Measurements from ENCODE around the gene RIMKLB.
"Not testable (repeated sequence)": the region's sequence is repeated elsewhere in the genome, so short reads cannot be mapped to it uniquely, and the experiment has no call there.

Gene RIMKLB

DNA sequence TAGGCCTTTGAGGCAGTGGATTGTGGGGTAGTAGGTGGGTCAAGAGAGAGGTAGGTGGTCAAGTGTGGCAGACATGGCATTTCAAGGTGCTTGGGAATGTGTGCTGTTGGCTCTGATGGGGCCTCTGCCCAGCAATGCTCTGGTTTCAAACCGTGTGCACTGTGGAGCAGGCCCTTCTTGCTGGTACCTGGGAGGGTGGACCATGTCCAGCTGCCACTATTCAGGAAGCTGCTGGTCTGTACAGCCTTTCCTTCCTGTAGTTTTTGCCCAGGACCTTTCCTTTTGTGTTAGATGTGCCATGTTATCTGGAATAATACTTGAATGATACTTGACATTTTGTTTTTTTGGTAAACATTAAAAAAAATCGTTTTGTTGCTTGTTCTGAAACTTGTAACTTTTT lies 14.8 kb downstream of the RIMKLB start:
- no peak overlapping the region for H3K4me3 ChIP-seq (ENCODE audit: low read depth, low read length)
- no peak for DNase-seq (ENCODE audit: low read depth)
- TF ChIP-seq, protein P1, sequence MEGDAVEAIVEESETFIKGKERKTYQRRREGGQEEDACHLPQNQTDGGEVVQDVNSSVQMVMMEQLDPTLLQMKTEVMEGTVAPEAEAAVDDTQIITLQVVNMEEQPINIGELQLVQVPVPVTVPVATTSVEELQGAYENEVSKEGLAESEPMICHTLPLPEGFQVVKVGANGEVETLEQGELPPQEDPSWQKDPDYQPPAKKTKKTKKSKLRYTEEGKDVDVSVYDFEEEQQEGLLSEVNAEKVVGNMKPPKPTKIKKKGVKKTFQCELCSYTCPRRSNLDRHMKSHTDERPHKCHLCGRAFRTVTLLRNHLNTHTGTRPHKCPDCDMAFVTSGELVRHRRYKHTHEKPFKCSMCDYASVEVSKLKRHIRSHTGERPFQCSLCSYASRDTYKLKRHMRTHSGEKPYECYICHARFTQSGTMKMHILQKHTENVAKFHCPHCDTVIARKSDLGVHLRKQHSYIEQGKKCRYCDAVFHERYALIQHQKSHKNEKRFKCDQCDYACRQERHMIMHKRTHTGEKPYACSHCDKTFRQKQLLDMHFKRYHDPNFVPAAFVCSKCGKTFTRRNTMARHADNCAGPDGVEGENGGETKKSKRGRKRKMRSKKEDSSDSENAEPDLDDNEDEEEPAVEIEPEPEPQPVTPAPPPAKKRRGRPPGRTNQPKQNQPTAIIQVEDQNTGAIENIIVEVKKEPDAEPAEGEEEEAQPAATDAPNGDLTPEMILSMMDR (IDR thresholded peaks at IDR 0.05; ENCODE audit: control insufficient read depth, extremely low read depth, insufficient read depth) = no peak

DNA sequence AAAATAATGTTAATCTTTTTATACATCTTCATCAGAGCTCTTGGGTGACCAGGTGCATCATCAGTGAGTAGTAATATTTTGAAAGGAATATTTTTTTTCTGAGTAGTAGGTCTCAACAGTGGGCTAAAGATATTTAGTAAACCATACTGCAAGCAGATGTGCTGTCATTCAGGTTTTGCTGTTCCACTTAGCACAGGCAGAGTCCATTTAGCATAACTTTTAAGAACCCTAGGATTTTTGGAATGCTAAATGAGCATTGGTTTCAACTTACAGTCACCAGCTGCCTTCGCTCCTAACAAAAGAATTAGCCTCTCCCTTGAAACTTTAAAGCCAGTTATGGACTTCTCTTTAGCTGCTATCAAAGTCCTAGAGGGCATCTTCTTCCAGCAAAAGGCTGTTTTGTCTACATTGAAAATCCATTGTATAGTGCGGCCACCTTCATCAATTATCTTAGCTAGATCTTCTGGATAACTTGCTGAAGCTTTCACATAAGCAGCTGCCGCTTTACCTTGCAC lies 24.6 kb downstream of the RIMKLB start:
- DNase-seq (ENCODE audit: low read depth) = no peak
- TF ChIP-seq, protein P1 (IDR thresholded peaks at IDR 0.05; ENCODE audit: control insufficient read depth, extremely low read depth, insufficient read depth) = no peak
- H3K4me3 ChIP-seq (ENCODE audit: low read depth, low read length) = no peak overlapping the region

DNA sequence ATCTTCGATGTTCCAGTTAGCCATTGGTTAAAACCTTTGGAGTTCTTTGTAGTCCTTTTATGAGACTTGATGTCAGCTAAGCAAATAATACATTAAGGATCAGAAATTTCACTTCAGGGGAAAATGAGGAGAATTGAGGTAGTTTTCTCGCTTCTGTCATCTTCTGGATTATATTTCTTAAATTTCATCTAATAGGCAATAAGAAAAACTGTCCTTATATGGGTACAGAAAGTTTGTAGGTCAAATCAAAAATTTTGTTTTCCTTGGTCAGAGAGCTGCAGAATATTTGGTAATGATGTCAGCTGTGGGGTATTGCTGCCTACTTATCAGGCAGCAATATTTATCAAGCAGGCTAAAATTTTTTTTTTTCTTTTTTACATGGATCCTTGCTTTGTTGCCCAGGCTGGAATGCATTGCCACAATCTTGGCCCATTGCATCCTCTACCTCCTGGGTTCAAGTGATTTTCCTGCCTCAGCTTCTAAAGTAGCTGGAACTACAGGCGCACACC lies 37.1 kb downstream of the RIMKLB start:
- DNase-seq (ENCODE audit: low read depth) = no peak
- no peak overlapping the region for H3K4me3 ChIP-seq (ENCODE audit: low read depth, low read length)
- TF ChIP-seq, protein P1 (IDR thresholded peaks at IDR 0.05; ENCODE audit: control insufficient read depth, extremely low read depth, insufficient read depth) = no peak

DNA sequence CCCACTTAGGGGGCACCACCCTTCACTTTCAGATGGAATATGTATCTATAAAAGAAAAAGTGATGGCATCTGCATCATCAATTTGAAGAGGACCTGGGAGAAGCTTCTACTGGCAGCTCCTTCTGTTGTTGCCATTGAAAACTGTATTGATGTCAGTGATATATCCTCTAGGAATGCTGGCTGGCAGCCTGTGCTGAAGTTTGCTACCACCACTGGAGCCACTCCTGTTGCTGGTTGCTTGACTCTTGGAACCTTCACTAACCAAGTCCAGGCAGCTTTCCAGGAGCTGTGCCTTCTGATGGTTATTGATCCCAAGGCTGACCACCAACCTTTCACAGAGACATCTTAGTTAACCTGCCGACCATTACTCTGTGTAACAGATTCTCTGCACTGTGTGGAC lies 44.7 kb downstream of the RIMKLB start:
- no peak overlapping the region for H3K4me3 ChIP-seq (ENCODE audit: low read depth, low read length)
- TF ChIP-seq, protein P1 (IDR thresholded peaks at IDR 0.05; ENCODE audit: control insufficient read depth, extremely low read depth, insufficient read depth) = no peak
- no peak for DNase-seq (ENCODE audit: low read depth)

DNA sequence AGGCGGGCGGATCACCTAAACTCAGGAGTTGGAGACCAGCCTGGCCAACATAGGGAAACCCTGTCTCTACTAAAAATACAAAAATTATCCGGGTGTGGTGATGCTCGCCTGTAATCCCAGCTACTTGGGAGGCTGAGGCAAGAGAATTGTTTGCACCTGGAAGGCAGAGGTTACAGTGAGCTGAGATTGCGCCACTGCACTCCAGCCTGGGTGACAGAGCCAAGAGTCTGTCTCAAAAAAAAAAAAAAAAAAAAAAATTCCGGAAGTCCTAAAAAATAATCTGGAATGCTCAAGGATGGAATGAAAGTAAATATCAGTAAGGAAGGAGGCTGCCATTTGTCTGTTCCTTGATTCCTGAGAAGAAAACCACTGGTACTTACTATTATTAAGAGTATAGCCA lies 45.3 kb downstream of the RIMKLB start:
- DNase-seq (ENCODE audit: low read depth); H3K4me3 ChIP-seq (ENCODE audit: low read depth, low read length): not testable (repeated sequence)

DNA sequence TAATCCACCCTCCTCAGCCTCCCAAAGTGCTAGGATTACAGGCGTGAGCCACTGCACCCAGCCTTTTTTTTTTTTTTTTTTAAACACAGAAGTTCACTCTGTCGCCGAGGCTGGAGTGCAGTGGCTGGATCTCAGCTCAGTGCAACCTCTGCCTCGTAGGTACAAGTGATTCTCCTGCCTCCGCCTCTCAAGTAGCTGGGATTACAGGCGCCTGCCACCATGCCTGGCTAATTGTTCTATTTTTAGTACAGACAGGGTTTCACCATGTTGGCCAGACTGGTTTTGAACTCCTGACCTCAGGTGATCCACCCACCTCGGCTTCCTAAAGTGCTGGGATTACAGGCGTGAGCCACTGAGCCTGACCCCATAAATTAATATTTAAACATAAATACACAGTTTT lies 47.8 kb downstream of the RIMKLB start:
- not testable (repeated sequence) for H3K4me3 ChIP-seq (ENCODE audit: low read depth, low read length); DNase-seq (ENCODE audit: low read depth)

DNA sequence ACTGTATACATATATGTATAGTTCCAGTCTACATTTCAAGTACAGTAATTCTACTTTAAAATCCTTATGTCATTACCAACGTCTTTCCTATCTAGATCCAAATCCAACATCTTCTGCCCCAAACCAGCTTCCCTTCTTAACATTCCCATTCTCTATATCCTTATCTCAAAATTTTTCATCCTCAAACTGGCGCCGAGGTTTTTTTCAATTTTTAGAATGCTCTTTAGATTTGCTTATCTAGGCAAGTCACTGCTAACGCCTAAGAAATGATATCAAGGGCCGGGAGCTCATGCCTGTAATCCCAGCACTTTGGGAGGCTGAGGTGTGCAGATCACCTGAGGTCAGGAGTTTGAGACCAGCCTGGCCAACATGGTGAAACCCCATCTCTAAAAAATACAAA lies 48.3 kb downstream of the RIMKLB start:
- no peak for DNase-seq (ENCODE audit: low read depth)
- H3K4me3 ChIP-seq (ENCODE audit: low read depth, low read length) = no peak overlapping the region
- TF ChIP-seq, protein P1 (IDR thresholded peaks at IDR 0.05; ENCODE audit: control insufficient read depth, extremely low read depth, insufficient read depth) = no peak

DNA sequence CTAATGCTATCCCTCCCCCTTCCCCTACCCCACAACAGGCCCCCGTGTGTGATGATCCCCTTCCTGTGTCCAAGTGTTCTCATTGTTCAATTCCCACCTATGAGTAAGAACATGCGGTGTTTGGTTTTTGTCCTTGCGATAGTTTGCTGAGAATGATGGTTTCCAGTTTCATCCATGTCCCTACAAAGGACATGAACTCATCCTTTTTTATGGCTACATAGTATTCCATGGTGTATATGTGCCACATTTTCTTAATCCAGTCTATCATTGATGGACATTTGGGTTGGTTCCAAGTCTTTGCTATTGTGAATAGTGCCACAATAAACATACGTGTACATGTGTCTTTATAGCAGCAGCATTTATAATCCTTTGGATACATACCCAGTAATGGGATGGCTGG lies 62.3 kb downstream of the RIMKLB start:
- not testable (repeated sequence) for DNase-seq (ENCODE audit: low read depth); H3K4me3 ChIP-seq (ENCODE audit: low read depth, low read length)

DNA sequence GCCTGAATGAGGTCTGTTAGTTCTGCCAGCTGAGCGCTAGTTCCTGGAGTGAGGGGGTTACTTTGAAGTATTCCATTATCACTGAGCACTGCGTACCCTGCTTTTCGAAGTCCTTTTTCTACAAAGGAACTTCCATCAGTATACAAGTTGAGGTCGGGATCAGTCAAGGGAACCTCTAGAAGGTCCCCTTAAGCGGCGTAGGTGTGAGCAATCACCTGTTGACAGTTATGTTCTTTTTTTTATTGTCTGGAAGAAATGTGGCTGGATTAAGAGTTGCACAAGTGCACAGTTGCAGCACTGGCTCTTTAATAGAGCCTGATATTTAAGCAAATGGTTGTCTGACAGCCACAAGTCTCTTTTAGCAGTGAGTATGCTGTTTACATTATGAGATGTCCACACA lies 64.9 kb downstream of the RIMKLB start:
- DNase-seq (ENCODE audit: low read depth); H3K4me3 ChIP-seq (ENCODE audit: low read depth, low read length): not testable (repeated sequence)

DNA sequence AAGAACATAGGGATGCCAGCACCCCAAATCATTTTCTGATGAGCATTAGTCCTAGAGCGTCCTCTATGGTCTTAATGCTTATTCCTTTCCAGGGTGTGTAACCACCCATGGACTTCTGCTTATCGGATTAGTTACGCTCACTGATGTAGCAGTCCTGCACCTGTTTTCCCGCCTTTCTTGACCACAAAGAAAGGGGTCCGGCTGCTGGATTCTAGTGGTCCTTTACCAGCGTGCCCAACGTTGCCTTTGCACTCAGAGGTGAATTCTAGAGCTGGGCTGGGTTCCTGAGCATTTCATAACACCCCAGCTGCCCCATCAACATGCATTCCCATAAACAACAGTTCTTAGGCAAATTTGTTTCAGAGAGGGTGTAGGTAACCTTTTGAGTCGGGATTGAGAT lies 68.3 kb downstream of the RIMKLB start:
- not testable (repeated sequence) for H3K4me3 ChIP-seq (ENCODE audit: low read depth, low read length); DNase-seq (ENCODE audit: low read depth)

All from LNCaP clone FGC (cell line).